HepG2 (cell line): ENCODE data around the gene PPP6R2. TPM values are rescaled to one million over a fixed set of nuclear protein-coding genes. Genes with fewer than 3 reads are reported as not detected.

Source experiments
- ATAC-seq: fragments of 200-7000 bp; cut with Tn5 transposase; 3 replicates; pipeline ENCODE4 v1.9.1; 2020; ENCODE audit warnings: mild to moderate bottlenecking, moderate library complexity
- BruUV-seq: library from RNA; stranded (reverse); fragments of 400-500 nt; replicated peaks from 2 replicates; lab custom pipeline; 2021; lab: Mats Ljungman, UMichigan
- CTCF ChIA-PET: fragments of 300-600 bp; formaldehyde crosslinking; extraction: SDS; loops from one replicate; lab custom pipeline; 2021; ENCODE audit warnings: low total read pairs, inconsistent platforms, low intra/inter-chr PET ratio; lab: Yijun Ruan, JAX
- POLR2A ChIA-PET: fragments of 350-600 bp; sonication (Branson Sonifier 250); formaldehyde crosslinking; loops from one replicate; lab custom pipeline; 2020; ENCODE audit warnings: antibody characterized with exemption, inconsistent platforms; lab: Yijun Ruan, JAX
- DNase-seq: peaks from one replicate; pipeline ENCODE4 v3.0.0-alpha.2; 2015; ENCODE audit warnings: low spot score
- FAIRE-seq: peaks from 3 replicates; lab custom pipeline; 2011; peaks lifted over from hg19 to GRCh38; lab: Jason Lieb, UNC
- H2AFZ ChIP-seq: one replicate; pipeline ENCODE4 v1.6.1; 2011; ENCODE audit warnings: low read length, inconsistent platforms
- H3K27ac ChIP-seq: fragments of 300-600 bp; 3 replicates; pipeline ENCODE4 v1.8.0; 2011; ENCODE audit warnings: mixed run types, mild to moderate bottlenecking, mixed read lengths, low read length, inconsistent platforms; ENCODE audit not compliant: insufficient read depth; ENCODE audit errors: extremely low read length
- H3K27me3 ChIP-seq, 2 experiments: fragments of 200-600 bp in 1 of 2; 2 replicates in 1 of 2; 3 replicates in 1 of 2; pipeline versions ENCODE4 v1.6.0 to v1.8.0; 2011; ENCODE audit warnings: low read length in 2 of 2, mild to moderate bottlenecking in 2 of 2, moderate library complexity in 2 of 2, inconsistent platforms in 1 of 2; ENCODE audit not compliant: insufficient read depth in 2 of 2, control insufficient read depth in 1 of 2
- H3K36me3 ChIP-seq, 2 experiments: fragments of 200-600 bp in 1 of 2; replicated peaks in 1 of 2; 2 replicates in 1 of 2; 3 replicates in 1 of 2; pipeline versions ENCODE4 v1.5.1 to v1.8.0; 2011; ENCODE audit warnings: low read length in 2 of 2, inconsistent platforms in 1 of 2; ENCODE audit not compliant: insufficient read depth in 2 of 2, control insufficient read depth in 1 of 2
- H3K4me1 ChIP-seq: 2 replicates; pipeline ENCODE4 v1.5.1; 2012; ENCODE audit warnings: low read length, inconsistent platforms; ENCODE audit not compliant: insufficient read depth
- H3K4me2 ChIP-seq: 2 replicates; pipeline ENCODE4 v1.6.0; 2011; ENCODE audit warnings: low read depth, low read length, inconsistent platforms
- H3K4me3 ChIP-seq, 3 experiments: fragments of 200-600 bp in 1 of 3; sonication (generic), shearing (Covaris generic) in 1 of 3; replicated peaks in 1 of 3; 2 replicates each; pipeline ENCODE4 v1.5.1; 2011 to 2016; ENCODE audit warnings: low read length in 3 of 3, inconsistent platforms in 2 of 3, low read depth in 2 of 3, mild to moderate bottlenecking in 2 of 3, control low read depth in 1 of 3, mixed read lengths in 1 of 3; ENCODE audit not compliant: insufficient read depth in 1 of 3
- H3K79me2 ChIP-seq: one replicate; pipeline ENCODE4 v1.6.1; 2011; ENCODE audit warnings: low read length, inconsistent platforms; ENCODE audit not compliant: insufficient read depth
- H3K9ac ChIP-seq: 2 replicates; pipeline ENCODE4 v1.6.0; 2011; ENCODE audit warnings: mild to moderate bottlenecking, low read depth, low read length, inconsistent platforms; ENCODE audit not compliant: insufficient read depth
- H3K9me3 ChIP-seq: 2 replicates; pipeline ENCODE4 v1.5.1; 2012; ENCODE audit warnings: mild to moderate bottlenecking, low read length
- H4K20me1 ChIP-seq: 2 replicates; pipeline ENCODE4 v1.6.0; 2011; ENCODE audit warnings: inconsistent platforms, mild to moderate bottlenecking, low read length, moderate library complexity; ENCODE audit not compliant: insufficient read depth
- ELF1 ChIP-seq: sonication (generic); formaldehyde crosslinking; IDR thresholded peaks from 2 replicates; pipeline ENCODE4 v1.4.0; 2020; ENCODE audit warnings: missing genetic modification reagents
- HNF4G ChIP-seq, 2 experiments: sonication (generic) in 1 of 2; formaldehyde crosslinking in 1 of 2; IDR thresholded peaks; 2 replicates each; pipeline versions ENCODE4 v1.4.0 to v1.6.1; 2011 to 2020; ENCODE audit warnings: borderline replicate concordance in 2 of 2, low read depth in 2 of 2, mild to moderate bottlenecking in 2 of 2, low read length in 1 of 2, missing genetic modification reagents in 1 of 2, moderate library complexity in 1 of 2
- LRRFIP1 ChIP-seq: sonication (generic); formaldehyde crosslinking; conservative IDR thresholded peaks from 2 replicates; pipeline ENCODE4 v1.4.0; 2020; ENCODE audit warnings: missing genetic modification reagents
- NRL ChIP-seq: sonication (generic); formaldehyde crosslinking; IDR thresholded peaks from 2 replicates; pipeline ENCODE4 v1.5.0; 2020; ENCODE audit warnings: missing genetic modification reagents, mild to moderate bottlenecking, moderate library complexity, borderline replicate concordance
- PCBP1 ChIP-seq: fragments of 200-400 bp; formaldehyde crosslinking; IDR thresholded peaks from 2 replicates; pipeline ENCODE4 v1.6.1; 2017; ENCODE audit warnings: mild to moderate bottlenecking, low read depth, low read length, borderline replicate concordance
- SOX6 ChIP-seq, 2 experiments: fragments of 450-650 bp in 1 of 2; sonication (generic) in 1 of 2; formaldehyde crosslinking in 1 of 2; IDR thresholded peaks; 2 replicates each; pipeline versions ENCODE4 v1.4.0 to v1.6.1; 2017 to 2020; ENCODE audit warnings: antibody characterized with exemption in 1 of 2, mild to moderate bottlenecking in 1 of 2, missing genetic modification reagents in 1 of 2
- ZNF335 ChIP-seq: sonication (generic); formaldehyde crosslinking; IDR thresholded peaks from 2 replicates; pipeline ENCODE4 v1.4.0; 2020; ENCODE audit warnings: missing genetic modification reagents
- ZNF776 ChIP-seq: sonication (generic); formaldehyde crosslinking; IDR thresholded peaks from 2 replicates; pipeline ENCODE4 v1.4.0; 2020; ENCODE audit warnings: mild to moderate bottlenecking, missing genetic modification reagents
- WGBS: methylation state at CpG from one replicate; pipeline ENCODE4 v1.1.6; 2017; ENCODE audit warnings: low lambda C conversion rate; 5-methylcytosine and 5-hydroxymethylcytosine counted together
- in situ Hi-C: cut with HindIII; loops from 2 replicates; pipeline ENCODE4 v1.10.0; 2017; ENCODE audit warnings: low pct_unique_long_range_greater_than_20kb; ENCODE audit not compliant: extremely low pct_ligation_motif_present
- intact Hi-C: fragments of 100-400 bp; cut with micrococcal nuclease; formaldehyde crosslinking; loops from one replicate; pipeline ENCODE4 v1.10.0; 2022; ENCODE audit not compliant: unreplicated experiment
- polyA plus RNA-seq, 8 experiments: library from polyadenylated mRNA; depleted of rRNA in 3 of 8; stranded (reverse) in 7 of 8; unstranded in 1 of 8; fragments of >200 nt; fragmentation: Illumina TruSeq in 4 of 8; extraction: Trizol in 4 of 8; gene quantifications; 2 replicates each; pipeline versions ENCODE4 v1.2.1 to v1.2.3, GENCODE V29; 2011 to 2016; ENCODE audit warnings: low read depth in 4 of 8, missing spikeins in 1 of 8, mixed read lengths in 1 of 8; ENCODE audit not compliant: insufficient read depth in 1 of 8
- total RNA-seq, 5 experiments: library from RNA; depleted of rRNA; stranded (reverse); fragments of >200 nt; fragmentation: Illumina TruSeq; extraction: Trizol; gene quantifications; 2 replicates each; pipeline ENCODE4 v1.2.3, GENCODE V29; 2016; ENCODE audit warnings: low read depth in 1 of 5
- TF ChIP-seq, protein P1 (sequence below): sonication (generic); formaldehyde crosslinking; IDR thresholded peaks from 2 replicates; pipeline ENCODE4 v1.4.0; 2020; ENCODE audit warnings: missing genetic modification reagents

PPP6R2 gene
- total and polyA plus RNA-seq, 2 of the 13 experiments (the other 11 are each of a cell fraction or from before 2014, with no cell fraction given) = 55.0 to 102 TPM

DNA sequence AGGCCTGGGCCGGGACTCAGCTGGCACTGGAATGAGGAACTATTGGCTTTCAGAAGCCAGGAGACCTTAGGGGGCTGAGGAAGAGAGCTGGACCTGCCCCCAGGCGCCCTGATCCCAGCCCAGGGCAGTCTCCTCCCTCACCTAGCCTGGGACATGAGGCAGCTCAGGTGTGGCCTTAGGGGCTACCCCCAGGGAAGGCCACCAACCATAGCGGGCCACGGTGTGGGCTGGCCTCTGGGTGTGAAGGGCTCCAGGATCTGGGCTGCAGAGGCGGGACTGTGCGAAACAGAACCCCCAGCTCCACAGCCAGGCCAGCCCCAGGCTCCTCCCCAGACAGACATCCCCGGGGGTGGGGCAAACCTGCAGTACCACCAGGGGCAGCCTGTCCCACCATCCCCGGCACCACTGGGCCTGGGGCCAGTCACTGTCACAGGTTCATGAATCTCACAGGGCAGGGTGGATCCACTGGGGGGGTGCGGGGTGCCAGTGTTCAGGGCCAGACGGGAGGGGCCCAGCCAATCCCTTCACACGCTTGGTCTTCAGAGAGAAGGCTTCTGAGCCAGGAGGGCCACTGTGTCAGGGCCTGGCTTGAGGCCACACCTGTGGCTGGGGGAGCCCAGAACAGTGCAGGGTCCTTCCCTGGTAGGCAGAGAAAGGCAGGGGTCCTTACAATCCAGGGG is 39.1 kb upstream of the PPP6R2 start (continued):
- TF ChIP-seq, protein P1, sequence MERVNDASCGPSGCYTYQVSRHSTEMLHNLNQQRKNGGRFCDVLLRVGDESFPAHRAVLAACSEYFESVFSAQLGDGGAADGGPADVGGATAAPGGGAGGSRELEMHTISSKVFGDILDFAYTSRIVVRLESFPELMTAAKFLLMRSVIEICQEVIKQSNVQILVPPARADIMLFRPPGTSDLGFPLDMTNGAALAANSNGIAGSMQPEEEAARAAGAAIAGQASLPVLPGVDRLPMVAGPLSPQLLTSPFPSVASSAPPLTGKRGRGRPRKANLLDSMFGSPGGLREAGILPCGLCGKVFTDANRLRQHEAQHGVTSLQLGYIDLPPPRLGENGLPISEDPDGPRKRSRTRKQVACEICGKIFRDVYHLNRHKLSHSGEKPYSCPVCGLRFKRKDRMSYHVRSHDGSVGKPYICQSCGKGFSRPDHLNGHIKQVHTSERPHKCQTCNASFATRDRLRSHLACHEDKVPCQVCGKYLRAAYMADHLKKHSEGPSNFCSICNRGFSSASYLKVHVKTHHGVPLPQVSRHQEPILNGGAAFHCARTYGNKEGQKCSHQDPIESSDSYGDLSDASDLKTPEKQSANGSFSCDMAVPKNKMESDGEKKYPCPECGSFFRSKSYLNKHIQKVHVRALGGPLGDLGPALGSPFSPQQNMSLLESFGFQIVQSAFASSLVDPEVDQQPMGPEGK (CRISPR knock-in tag) = peak; percentile 48; the same call in 1 of the 2 replicates
- TF ChIP-seq HNF4G (IDR thresholded peaks at IDR 0.05; ENCODE audit: borderline replicate concordance, low read depth, low read length) (no peak), HNF4G (CRISPR knock-in tag; IDR thresholded peaks at IDR 0.05; ENCODE audit: borderline replicate concordance, low read depth) (no peak)

GRCh38 chr22:50304528-50305392 is 38.4 kb upstream of the PPP6R2 start:
- ATAC-seq = no peak
- CTCF ChIA-PET = no interaction called here
- H3K36me3 ChIP-seq = peaks cover 0 to 2% of the 10 kb centered on the region in 2 experiments; a peak in 1 of 5 replicates
- no peak for FAIRE-seq
- no peak for DNase-seq
- H3K4me3 ChIP-seq = peak overlapping the region in 2 of 3 experiments; percentile 95
- POLR2A ChIA-PET = interaction anchor here (0.8 to 6.7 kb wide), 10 partner anchors 7 to 54 kb away, joined by 3 to 126 read pairs (median 4); partner anchors contain the start of genes HDAC10 and MAPK12
- no TSS peak for BruUV-seq
- in situ Hi-C loops (no loop called here), intact Hi-C loops (no loop called here)
- peak overlapping the region; percentile 90 for H3K4me2 ChIP-seq
- peaks cover 4% of the 10 kb centered on the region; the same call in 1 of the 2 replicates for H4K20me1 ChIP-seq
- peak overlapping the region; percentile 67 for H3K27ac ChIP-seq
- H2AFZ ChIP-seq = no peak overlapping the region
- H3K4me1 ChIP-seq = peaks cover 75% of the 10 kb centered on the region
- WGBS = 82% methylated on average over 12 of the region's 22 CpGs
- peak overlapping the region; percentile 90; the same call in 1 of the 2 replicates for H3K9ac ChIP-seq
- H3K9me3 ChIP-seq = no peaks in the 10 kb centered on the region
- H3K27me3 ChIP-seq = no peaks in the 10 kb centered on the region
- peaks cover 62% of the 10 kb centered on the region for H3K79me2 ChIP-seq
- no peak for TF ChIP-seq ELF1 (CRISPR knock-in tag)
- no peak for TF ChIP-seq PCBP1
- peak; percentile 74; the same call in 1 of the 2 replicates for TF ChIP-seq ZNF776
- TF ChIP-seq ZNF335 (CRISPR knock-in tag) = no peak
- TF ChIP-seq LRRFIP1 = no peak
- peak; percentile 33; the same call in 1 of the 2 replicates for TF ChIP-seq NRL (CRISPR knock-in tag)
- no peak for TF ChIP-seq SOX6 (IDR thresholded peaks at IDR 0.05)
- 0 out of 2 replicates have a peak, but pooled peaks have one; percentile 15 for TF ChIP-seq SOX6 (CRISPR knock-in tag; IDR thresholded peaks at IDR 0.05)
